Measurements from ENCODE around the gene PPP1R15A.

Gene PPP1R15A

GRCh38 chr19:48841571-48841970, 30.6 kb upstream of the PPP1R15A start:
- no peak for TF ChIP-seq CEBPB (IDR thresholded peaks at IDR 0.05)
- no peak for TF ChIP-seq EP300 (IDR thresholded peaks at IDR 0.05; ENCODE audit: borderline replicate concordance)
- no peak for TF ChIP-seq ZBTB7A (IDR thresholded peaks at IDR 0.05; ENCODE audit: low read depth)
- TF ChIP-seq USF1 (IDR thresholded peaks at IDR 0.05): no peak
- no peak for TF ChIP-seq EGR1 (IDR thresholded peaks at IDR 0.05)
- no peak for TF ChIP-seq TEAD4 (IDR thresholded peaks at IDR 0.05)
- no peak for TF ChIP-seq CREB1 (IDR thresholded peaks at IDR 0.05; ENCODE audit: low read depth)

DNA sequence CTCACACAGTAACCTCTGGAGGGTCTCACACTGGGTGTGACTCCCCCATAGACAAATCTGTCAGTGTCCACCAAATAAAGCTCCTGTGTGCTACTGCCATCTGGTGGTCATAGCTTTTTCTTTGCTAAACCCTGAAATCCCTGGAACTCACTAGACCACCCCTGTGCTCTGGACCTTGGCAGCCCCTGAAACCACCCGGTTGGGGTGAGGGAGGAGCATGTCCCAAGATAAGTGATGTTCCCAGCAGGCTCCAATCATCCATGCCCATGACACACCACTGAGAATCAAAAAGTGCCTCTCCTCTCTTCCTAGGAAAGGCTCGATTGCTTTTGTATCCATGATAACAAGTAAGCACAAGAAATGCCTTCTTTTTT, 29.4 kb upstream of the PPP1R15A start:
- no peak for TF ChIP-seq TEAD4 (IDR thresholded peaks at IDR 0.05)
- peak; percentile 82 for TF ChIP-seq RAD21 (IDR thresholded peaks at IDR 0.05; ENCODE audit: low read depth)

- TF ChIP-seq REST (IDR thresholded peaks at IDR 0.05; ENCODE audit: low read depth): no peak
- TF ChIP-seq CREB1 (IDR thresholded peaks at IDR 0.05; ENCODE audit: low read depth): no peak
- TF ChIP-seq USF1 (IDR thresholded peaks at IDR 0.05): peak; percentile 36; the same call in 1 of the 2 replicates
- TF ChIP-seq TEAD4 (IDR thresholded peaks at IDR 0.05): peak; percentile 53
Observed at GRCh38 chr19:48844472-48844871, 27.7 kb upstream of the PPP1R15A start.

DNA sequence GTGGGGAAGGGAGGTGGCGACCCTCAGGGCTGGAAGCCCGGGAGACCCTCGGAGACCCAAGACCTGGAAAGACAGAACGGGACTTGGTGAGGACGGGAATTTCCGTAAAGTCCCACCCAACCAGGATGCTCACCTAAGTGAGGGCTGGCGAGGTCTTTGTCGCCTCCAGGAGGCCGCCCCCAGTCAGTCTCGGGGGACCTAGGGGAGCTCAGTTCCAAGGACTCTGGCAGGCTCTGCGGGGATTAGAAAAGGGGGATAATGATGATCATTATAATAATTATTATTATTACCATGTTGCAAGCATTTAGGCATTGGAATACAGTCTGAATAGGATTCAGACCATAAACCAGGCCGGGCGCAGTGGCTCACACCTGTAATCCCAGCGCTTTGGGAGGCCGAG, 26.8 kb upstream of the PPP1R15A start:
- TF ChIP-seq CEBPB (IDR thresholded peaks at IDR 0.05) (no peak), USF1 (IDR thresholded peaks at IDR 0.05) (no peak), MAX (IDR thresholded peaks at IDR 0.05) (no peak), TAF1 (IDR thresholded peaks at IDR 0.05; ENCODE audit: low read depth) (no peak), REST (IDR thresholded peaks at IDR 0.05; ENCODE audit: low read depth) (no peak), TCF12 (IDR thresholded peaks at IDR 0.05; ENCODE audit: low read depth) (no peak), TEAD4 (IDR thresholded peaks at IDR 0.05) (no peak), CREB1 (IDR thresholded peaks at IDR 0.05; ENCODE audit: low read depth) (no peak), EGR1 (IDR thresholded peaks at IDR 0.05) (no peak), EP300 (IDR thresholded peaks at IDR 0.05; ENCODE audit: borderline replicate concordance) (no peak), FOXM1 (IDR thresholded peaks at IDR 0.05; ENCODE audit: borderline replicate concordance, low read depth) (no peak), NFIC (IDR thresholded peaks at IDR 0.05) (no peak), RAD21 (IDR thresholded peaks at IDR 0.05; ENCODE audit: low read depth) (no peak), YY1 (IDR thresholded peaks at IDR 0.05; ENCODE audit: low read depth) (no peak), ZBTB7A (IDR thresholded peaks at IDR 0.05; ENCODE audit: low read depth) (no peak)

- TF ChIP-seq CREB1 (IDR thresholded peaks at IDR 0.05; ENCODE audit: low read depth) (no peak), ZBTB7A (IDR thresholded peaks at IDR 0.05; ENCODE audit: low read depth) (no peak), TCF12 (IDR thresholded peaks at IDR 0.05; ENCODE audit: low read depth) (no peak), EP300 (IDR thresholded peaks at IDR 0.05; ENCODE audit: borderline replicate concordance) (no peak), TAF1 (IDR thresholded peaks at IDR 0.05; ENCODE audit: low read depth) (no peak), NFIC (IDR thresholded peaks at IDR 0.05) (no peak), FOXM1 (IDR thresholded peaks at IDR 0.05; ENCODE audit: borderline replicate concordance, low read depth) (no peak), MAX (IDR thresholded peaks at IDR 0.05) (no peak), REST (IDR thresholded peaks at IDR 0.05; ENCODE audit: low read depth) (no peak), CEBPB (IDR thresholded peaks at IDR 0.05) (no peak), RAD21 (IDR thresholded peaks at IDR 0.05; ENCODE audit: low read depth) (no peak), TEAD4 (IDR thresholded peaks at IDR 0.05) (no peak), YY1 (IDR thresholded peaks at IDR 0.05; ENCODE audit: low read depth) (no peak), EGR1 (IDR thresholded peaks at IDR 0.05) (no peak), USF1 (IDR thresholded peaks at IDR 0.05) (no peak)
Observed at GRCh38 chr19:48852292-48852691, 19.9 kb upstream of the PPP1R15A start.

Data from Ishikawa (cell line).